ENCODE results near the gene BSCL2.

The BSCL2 gene

DNA sequence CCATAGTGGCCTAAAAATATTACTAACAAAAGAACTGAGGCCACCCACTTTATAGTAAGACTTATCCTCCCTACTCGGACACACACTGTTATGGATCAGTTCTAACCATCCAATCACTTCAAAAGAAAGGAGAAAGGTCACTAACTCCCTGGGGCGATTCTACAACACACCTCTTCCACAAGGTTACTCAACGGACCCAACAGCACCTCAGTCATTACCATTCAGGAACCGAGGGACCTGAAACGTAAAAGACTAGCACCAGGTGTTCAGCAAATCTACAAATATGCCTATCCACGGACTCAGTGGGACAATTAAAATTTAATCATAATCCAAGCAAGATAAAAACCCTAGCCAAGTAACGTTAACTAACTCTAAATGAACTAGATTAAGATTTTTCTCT lies 18.4 kb upstream of the BSCL2 start:
- H3K27ac ChIP-seq, result peak overlapping the region; percentile 88 to 90
- intact Hi-C loops (cut with DNase I; ENCODE audit: low total_unique reads), result no loop called here

DNA sequence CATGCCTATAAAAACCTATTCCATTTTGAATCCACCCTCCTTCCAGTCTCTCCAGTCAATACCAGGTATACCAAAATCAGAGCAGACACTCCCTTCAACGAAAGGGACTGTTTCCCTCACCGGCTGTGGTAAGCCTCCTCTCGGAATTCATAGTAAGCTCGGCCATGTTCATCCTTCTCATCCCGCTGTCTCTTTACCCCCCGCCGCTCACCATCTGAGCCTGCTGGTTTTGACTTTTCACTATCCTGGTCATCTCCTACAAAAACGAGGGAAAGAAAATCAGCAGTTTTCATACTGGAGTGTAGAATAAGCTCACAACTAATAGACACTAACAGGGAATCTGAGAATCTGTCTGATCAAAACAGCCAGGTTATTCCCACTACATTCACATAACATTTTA lies 16.9 kb upstream of the BSCL2 start:
- Histone ChIP-seq H3K27ac (peak overlapping the region; percentile 2 to 90), H3K4me1 (peaks cover 0 to 36% (median 23%) of the 10 kb centered on the region in 4 donors), H3K27me3 (no peaks in the 10 kb centered on the region), H3K36me3 (peaks cover 49 to 51% (median 50%) of the 10 kb centered on the region in 3 donors), H3K4me3 (peak overlapping the region; percentile 85 to 89), H3K9me3 (no peaks in the 10 kb centered on the region)
- DNase-seq, result no peak
- TF ChIP-seq, protein P1, sequence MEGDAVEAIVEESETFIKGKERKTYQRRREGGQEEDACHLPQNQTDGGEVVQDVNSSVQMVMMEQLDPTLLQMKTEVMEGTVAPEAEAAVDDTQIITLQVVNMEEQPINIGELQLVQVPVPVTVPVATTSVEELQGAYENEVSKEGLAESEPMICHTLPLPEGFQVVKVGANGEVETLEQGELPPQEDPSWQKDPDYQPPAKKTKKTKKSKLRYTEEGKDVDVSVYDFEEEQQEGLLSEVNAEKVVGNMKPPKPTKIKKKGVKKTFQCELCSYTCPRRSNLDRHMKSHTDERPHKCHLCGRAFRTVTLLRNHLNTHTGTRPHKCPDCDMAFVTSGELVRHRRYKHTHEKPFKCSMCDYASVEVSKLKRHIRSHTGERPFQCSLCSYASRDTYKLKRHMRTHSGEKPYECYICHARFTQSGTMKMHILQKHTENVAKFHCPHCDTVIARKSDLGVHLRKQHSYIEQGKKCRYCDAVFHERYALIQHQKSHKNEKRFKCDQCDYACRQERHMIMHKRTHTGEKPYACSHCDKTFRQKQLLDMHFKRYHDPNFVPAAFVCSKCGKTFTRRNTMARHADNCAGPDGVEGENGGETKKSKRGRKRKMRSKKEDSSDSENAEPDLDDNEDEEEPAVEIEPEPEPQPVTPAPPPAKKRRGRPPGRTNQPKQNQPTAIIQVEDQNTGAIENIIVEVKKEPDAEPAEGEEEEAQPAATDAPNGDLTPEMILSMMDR (IDR thresholded peaks at IDR 0.05), result no peak
- intact Hi-C loops (cut with DNase I; ENCODE audit: low total_unique reads), result no loop called here

More for the DNA sequence above, 18.4 kb upstream of the BSCL2 start:
- Histone ChIP-seq H3K27me3 (no peaks in the 10 kb centered on the region), H3K9me3 (no peaks in the 10 kb centered on the region), H3K4me1 (peaks cover 0 to 50% (median 37%) of the 10 kb centered on the region in 4 donors), H3K4me3 (peak overlapping the region; percentile 85 to 89), H3K36me3 (peaks cover 34 to 37% (median 37%) of the 10 kb centered on the region in 3 donors)
- DNase-seq, result no peak
- TF ChIP-seq, protein P1 (IDR thresholded peaks at IDR 0.05), result no peak

DNA sequence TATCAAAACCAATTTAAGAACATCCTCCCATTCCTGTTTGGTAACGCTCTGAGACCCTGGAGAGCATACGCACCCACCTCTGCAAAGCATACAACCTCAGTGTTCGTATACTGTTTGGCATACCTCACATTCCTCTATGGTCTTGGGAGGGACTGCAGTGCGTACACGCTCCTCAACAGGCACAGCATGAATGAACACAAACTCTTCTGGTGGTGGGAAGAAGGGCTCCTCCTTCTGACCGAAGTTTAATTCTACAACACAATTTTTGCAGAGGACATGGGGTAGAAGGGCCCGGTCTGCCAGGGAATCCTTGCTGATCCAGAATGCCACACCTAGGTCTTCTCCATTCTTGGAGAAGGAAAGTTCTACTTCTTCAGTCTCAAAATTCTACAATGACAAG lies 14.8 kb upstream of the BSCL2 start:
- intact Hi-C loops (cut with DNase I; ENCODE audit: low total_unique reads), result no loop called here
- DNase-seq, result no peak
- H3K27me3 ChIP-seq, result no peaks in the 10 kb centered on the region
- no peak overlapping the region for H3K4me3 ChIP-seq
- TF ChIP-seq, protein P1 (IDR thresholded peaks at IDR 0.05), result no peak
- H3K27ac ChIP-seq, result no peak overlapping the region
- H3K36me3 ChIP-seq, result peaks cover 70 to 73% (median 72%) of the 10 kb centered on the region in 3 donors
- H3K4me1 ChIP-seq, result peaks cover 0 to 34% (median 23%) of the 10 kb centered on the region in 4 donors
- H3K9me3 ChIP-seq, result no peaks in the 10 kb centered on the region

DNA sequence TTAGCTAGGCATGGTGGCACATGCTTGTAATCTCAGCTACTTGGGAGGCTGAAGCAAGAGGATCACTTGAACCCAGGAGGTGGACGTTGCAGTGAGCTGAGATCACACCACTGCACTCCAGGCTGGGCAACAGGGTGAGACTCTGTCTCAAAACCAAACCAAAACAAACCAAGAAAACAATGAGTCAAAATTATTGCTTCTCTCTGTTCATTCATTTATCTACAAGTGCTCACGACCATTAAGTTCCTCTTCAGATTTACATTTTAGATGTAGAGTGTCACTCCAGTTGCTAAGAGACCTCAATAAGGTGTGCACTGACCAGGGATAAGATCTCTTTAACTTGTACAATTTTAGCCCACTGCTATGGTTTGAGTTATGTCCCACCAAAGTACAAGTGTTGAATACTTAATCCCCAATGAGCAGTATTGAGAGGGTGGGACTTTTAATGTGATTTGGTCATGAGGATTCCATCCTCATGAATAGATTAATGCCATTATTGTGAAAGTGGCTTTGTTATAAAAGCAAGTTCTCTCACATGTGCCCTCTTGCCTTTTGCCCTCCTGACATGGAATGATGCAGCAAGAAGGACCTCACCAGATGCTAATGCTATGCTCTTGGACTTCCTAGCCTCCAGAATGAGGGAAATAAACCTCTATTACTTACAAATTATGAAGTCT lies 12.2 kb upstream of the BSCL2 start:
- no peak overlapping the region for H3K27ac ChIP-seq
- TF ChIP-seq, protein P1 (IDR thresholded peaks at IDR 0.05), result no peak
- H3K9me3 ChIP-seq, result no peaks in the 10 kb centered on the region
- no peak overlapping the region for H3K4me3 ChIP-seq
- intact Hi-C loops (cut with DNase I; ENCODE audit: low total_unique reads), result no loop called here
- H3K36me3 ChIP-seq, result peaks cover 96 to 99% (median 97%) of the 10 kb centered on the region in 3 donors
- H3K27me3 ChIP-seq, result no peaks in the 10 kb centered on the region
- no peak for DNase-seq
- H3K4me1 ChIP-seq, result peaks cover 0 to 17% (median 11%) of the 10 kb centered on the region in 4 donors

DNA sequence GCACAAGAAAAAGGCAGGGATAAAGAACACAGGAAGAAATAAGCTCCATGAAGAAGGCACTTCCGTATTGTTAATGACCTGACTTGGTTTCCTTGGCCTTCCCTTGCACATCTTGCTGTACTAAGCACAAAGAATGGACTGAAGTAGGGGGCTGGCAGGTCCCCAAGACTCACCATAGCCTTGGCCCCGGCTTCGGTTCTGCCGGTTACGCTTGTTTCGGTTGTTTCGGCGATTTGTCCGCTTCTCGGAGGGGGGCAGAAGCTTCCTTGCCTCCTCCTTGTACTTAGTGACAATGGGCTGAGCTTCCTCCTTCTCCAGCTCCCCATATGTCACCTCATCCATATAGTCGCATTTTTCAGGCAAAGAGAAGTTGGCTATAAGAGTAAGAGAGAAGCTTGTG lies 9.6 kb upstream of the BSCL2 start:
- Histone ChIP-seq H3K27me3 (no peaks in the 10 kb centered on the region), H3K4me1 (peaks cover 0 to 2% (median 0%) of the 10 kb centered on the region in 4 donors), H3K4me3 (no peak overlapping the region), H3K36me3 (peaks cover 89 to 100% (median 95%) of the 10 kb centered on the region in 3 donors), H3K9me3 (no peaks in the 10 kb centered on the region), H3K27ac (no peak overlapping the region)
- TF ChIP-seq, protein P1 (IDR thresholded peaks at IDR 0.05), result no peak
- intact Hi-C loops (cut with DNase I; ENCODE audit: low total_unique reads), result no loop called here
- no peak for DNase-seq

Data from tibial artery (tissue), 4 donors.